ENCODE results near the gene DSP.

DSP gene

GRCh38 chr6:7554533-7555275 is 13.2 kb downstream of the DSP start:
- ChIA-PET POLR2A (ENCODE audit: low non-redundant PET) (no interaction called here), CTCF (no interaction called here)
- TF ChIP-seq, protein P1, sequence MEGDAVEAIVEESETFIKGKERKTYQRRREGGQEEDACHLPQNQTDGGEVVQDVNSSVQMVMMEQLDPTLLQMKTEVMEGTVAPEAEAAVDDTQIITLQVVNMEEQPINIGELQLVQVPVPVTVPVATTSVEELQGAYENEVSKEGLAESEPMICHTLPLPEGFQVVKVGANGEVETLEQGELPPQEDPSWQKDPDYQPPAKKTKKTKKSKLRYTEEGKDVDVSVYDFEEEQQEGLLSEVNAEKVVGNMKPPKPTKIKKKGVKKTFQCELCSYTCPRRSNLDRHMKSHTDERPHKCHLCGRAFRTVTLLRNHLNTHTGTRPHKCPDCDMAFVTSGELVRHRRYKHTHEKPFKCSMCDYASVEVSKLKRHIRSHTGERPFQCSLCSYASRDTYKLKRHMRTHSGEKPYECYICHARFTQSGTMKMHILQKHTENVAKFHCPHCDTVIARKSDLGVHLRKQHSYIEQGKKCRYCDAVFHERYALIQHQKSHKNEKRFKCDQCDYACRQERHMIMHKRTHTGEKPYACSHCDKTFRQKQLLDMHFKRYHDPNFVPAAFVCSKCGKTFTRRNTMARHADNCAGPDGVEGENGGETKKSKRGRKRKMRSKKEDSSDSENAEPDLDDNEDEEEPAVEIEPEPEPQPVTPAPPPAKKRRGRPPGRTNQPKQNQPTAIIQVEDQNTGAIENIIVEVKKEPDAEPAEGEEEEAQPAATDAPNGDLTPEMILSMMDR (conservative IDR thresholded peaks at IDR 0.05; ENCODE audit: low read depth) = no peak
- DNase-seq (ENCODE audit: low spot score) = no peak
- peak overlapping the region; percentile 88 for H3K27ac ChIP-seq

- CTCF ChIA-PET = no interaction called here
- H3K27ac ChIP-seq = peak overlapping the region; percentile 66
- TF ChIP-seq, protein P1 (conservative IDR thresholded peaks at IDR 0.05; ENCODE audit: low read depth) = no peak
- POLR2A ChIA-PET (ENCODE audit: low non-redundant PET) = no interaction called here
- no peak for DNase-seq (ENCODE audit: low spot score)
Measured at GRCh38 chr6:7555671-7556070, 14.2 kb downstream of the DSP start.

DNA sequence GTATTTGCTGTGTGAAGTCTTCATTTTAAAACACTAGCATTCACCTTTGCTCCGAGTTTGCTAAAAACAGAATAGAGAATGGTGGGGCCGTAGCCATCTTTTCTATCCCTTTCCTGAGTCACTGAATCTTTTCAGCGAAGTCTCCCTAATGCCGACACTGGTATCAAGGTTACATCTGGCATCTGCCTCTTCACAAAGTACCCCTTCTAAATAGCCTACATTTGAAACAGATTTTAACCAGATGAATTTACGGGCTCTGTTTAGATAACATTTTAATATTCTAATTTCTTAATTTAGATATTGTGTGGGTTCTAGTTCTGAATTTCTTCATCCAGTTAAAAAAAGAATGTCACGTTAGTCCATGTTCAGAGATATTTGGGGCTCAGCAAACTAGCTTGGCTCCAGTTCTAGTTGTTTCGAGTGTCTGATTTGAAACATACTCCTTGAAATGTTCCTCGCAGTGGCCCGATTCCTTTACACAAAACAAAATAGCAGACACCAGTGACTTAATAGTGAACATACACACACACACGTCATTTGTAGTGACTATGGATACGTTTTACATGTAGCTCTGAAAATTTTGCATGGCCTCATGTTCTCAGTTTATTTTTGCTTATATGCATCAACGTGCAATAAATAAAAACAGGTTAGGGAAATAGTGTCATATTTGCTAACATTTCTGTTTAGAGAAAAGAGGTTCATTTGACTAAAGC is 15.1 kb downstream of the DSP start:
- DNase-seq (ENCODE audit: low spot score) = no peak
- CTCF ChIA-PET = interaction anchor here (0.6 kb wide), 1 partner anchor 116 kb away, joined by 4 read pairs; no protein-coding TSS in a partner anchor
- no peak overlapping the region for H3K27ac ChIP-seq
- POLR2A ChIA-PET (ENCODE audit: low non-redundant PET) = no interaction called here
- TF ChIP-seq, protein P1 (conservative IDR thresholded peaks at IDR 0.05; ENCODE audit: low read depth) = no peak

- H3K27ac ChIP-seq = peak overlapping the region; percentile 53
- TF ChIP-seq, protein P1 (conservative IDR thresholded peaks at IDR 0.05; ENCODE audit: low read depth) = no peak
- DNase-seq (ENCODE audit: low spot score) = no peak
- ChIA-PET POLR2A (ENCODE audit: low non-redundant PET) (no interaction called here), CTCF (no interaction called here)
Measured at GRCh38 chr6:7557652-7558051, 16.2 kb downstream of the DSP start.

GRCh38 chr6:7558781-7559180 is 17.3 kb downstream of the DSP start:
- peak overlapping the region; percentile 58 for H3K27ac ChIP-seq
- ChIA-PET POLR2A (ENCODE audit: low non-redundant PET) (no interaction called here), CTCF (no interaction called here)
- no peak for DNase-seq (ENCODE audit: low spot score)
- TF ChIP-seq, protein P1 (conservative IDR thresholded peaks at IDR 0.05; ENCODE audit: low read depth) = no peak

DNA sequence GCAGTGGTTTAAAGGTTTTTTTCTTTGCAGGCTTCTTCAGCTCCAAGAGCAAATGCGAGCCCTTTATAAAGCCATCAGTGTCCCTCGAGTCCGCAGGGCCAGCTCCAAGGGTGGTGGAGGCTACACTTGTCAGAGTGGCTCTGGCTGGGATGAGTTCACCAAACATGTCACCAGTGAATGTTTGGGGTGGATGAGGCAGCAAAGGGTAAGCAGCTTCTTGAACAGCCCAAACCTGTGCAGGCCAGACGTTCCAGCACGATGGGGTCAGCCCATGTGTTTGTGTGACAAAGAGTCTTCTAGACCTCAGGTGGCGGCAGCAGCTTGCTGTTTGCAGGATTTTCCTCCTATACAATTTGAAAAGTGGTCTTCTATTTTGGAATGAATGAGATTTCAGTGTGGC is 17.7 kb downstream of the DSP start:
- TF ChIP-seq, protein P1 (conservative IDR thresholded peaks at IDR 0.05; ENCODE audit: low read depth) = no peak
- CTCF ChIA-PET = interaction anchor here (0.8 kb wide), 1 partner anchor 155 kb away, joined by 4 read pairs; no protein-coding TSS in a partner anchor
- POLR2A ChIA-PET (ENCODE audit: low non-redundant PET) = no interaction called here
- H3K27ac ChIP-seq = peak overlapping the region; percentile 58
- no peak for DNase-seq (ENCODE audit: low spot score)

All from RWPE1 (cell line).